Neural cell (in vitro differentiated cells): Measurements from ENCODE around the gene UNC5B. TPM values are rescaled to one million over a fixed set of nuclear protein-coding genes. Genes with fewer than 3 reads are reported as not detected.

ENCODE experiments used
- H2AFZ ChIP-seq: fragments of 200-600, 300-800 bp; sonication (generic), shearing (Covaris generic); 2 replicates; pipeline ENCODE4 v1.6.0; 2014; ENCODE audit warnings: low read depth, mild to moderate bottlenecking, antibody characterized with exemption, low read length, moderate library complexity
- H3F3A ChIP-seq: fragments of 200-600 bp; shearing (Covaris generic); 2 replicates; pipeline ENCODE4 v1.6.1; 2016; ENCODE audit warnings: mild to moderate bottlenecking, moderate library complexity, mixed read lengths, antibody characterized with exemption, low read length; ENCODE audit not compliant: insufficient read depth, poor library complexity, severe bottlenecking
- H3K27ac ChIP-seq: fragments of 200-600, 300-800 bp; sonication (generic), shearing (Covaris generic); 2 replicates; pipeline ENCODE4 v1.5.1; 2014; ENCODE audit warnings: mild to moderate bottlenecking, low read length, moderate library complexity
- H3K27me3 ChIP-seq: fragments of 300-800, 200-600 bp; sonication (generic), shearing (Covaris generic); 2 replicates; pipeline ENCODE4 v1.6.0; 2014; ENCODE audit warnings: mild to moderate bottlenecking, low read depth, low read length, moderate library complexity; ENCODE audit not compliant: insufficient read depth
- H3K36me3 ChIP-seq: fragments of 300-800, 200-600 bp; sonication (generic), shearing (Covaris generic); 2 replicates; pipeline ENCODE4 v1.5.1; 2014; ENCODE audit warnings: mild to moderate bottlenecking, antibody characterized with exemption, low read length, moderate library complexity; ENCODE audit not compliant: insufficient read depth
- H3K4me2 ChIP-seq: fragments of 300-800, 200-600 bp; sonication (generic), shearing (Covaris generic); 2 replicates; pipeline ENCODE4 v1.6.0; 2014; ENCODE audit warnings: mild to moderate bottlenecking, low read length
- H3K4me3 ChIP-seq: fragments of 300-800, 200-600 bp; sonication (generic), shearing (Covaris generic); 2 replicates; pipeline ENCODE4 v1.5.1; 2014; ENCODE audit warnings: mild to moderate bottlenecking, low read length, moderate library complexity
- H3K79me2 ChIP-seq: fragments of 200-600 bp; shearing (Covaris generic); replicated peaks from 2 replicates; pipeline ENCODE4 v1.6.0; 2014; ENCODE audit warnings: mild to moderate bottlenecking, low read length, moderate library complexity; ENCODE audit not compliant: insufficient read depth
- H3K9ac ChIP-seq: fragments of 300-800, 200-600 bp; sonication (generic), shearing (Covaris generic); 2 replicates; pipeline ENCODE4 v1.6.1; 2016; ENCODE audit warnings: mild to moderate bottlenecking, low read length, mixed read lengths
- H3K9me2 ChIP-seq: fragments of 200-600 bp; shearing (Covaris generic); 2 replicates; pipeline ENCODE4 v1.6.1; 2016; ENCODE audit warnings: mild to moderate bottlenecking, low read length, mixed read lengths; ENCODE audit not compliant: insufficient read depth
- H3K9me3 ChIP-seq: fragments of 200-600, 300-800 bp; sonication (generic), shearing (Covaris generic); 2 replicates; pipeline ENCODE4 v1.6.1; 2016; ENCODE audit warnings: mild to moderate bottlenecking, mixed run types, low read length, moderate library complexity, mixed read lengths
- H4K20me1 ChIP-seq: fragments of 200-600 bp; shearing (Covaris generic); 2 replicates; pipeline ENCODE4 v1.6.1; 2016; ENCODE audit warnings: mild to moderate bottlenecking, mixed run types; ENCODE audit not compliant: insufficient read depth
- EP300 ChIP-seq: fragments of 450-650 bp; conservative IDR thresholded peaks from 2 replicates; pipeline ENCODE4 v1.6.1; 2014; ENCODE audit warnings: antibody characterized with exemption, mild to moderate bottlenecking, moderate library complexity; ENCODE audit not compliant: poor library complexity, severe bottlenecking
- EZH2 ChIP-seq: fragments of 200-600, 300-800 bp; shearing (Covaris generic), sonication (generic); IDR thresholded peaks from 2 replicates; pipeline ENCODE4 v1.6.1; 2014; ENCODE audit warnings: antibody characterized with exemption, low read length, borderline replicate concordance, mild to moderate bottlenecking; ENCODE audit not compliant: insufficient read depth, poor library complexity, severe bottlenecking
- MXI1 ChIP-seq: fragments of 450-650 bp; conservative IDR thresholded peaks from 2 replicates; pipeline ENCODE4 v1.6.1; 2014; ENCODE audit warnings: antibody characterized with exemption, mild to moderate bottlenecking; ENCODE audit not compliant: poor library complexity, severe bottlenecking
- POLR2AphosphoS5 ChIP-seq: IDR thresholded peaks from 2 replicates; pipeline ENCODE4 v1.6.1; 2012
- RAD21 ChIP-seq: fragments of 450-650 bp; conservative IDR thresholded peaks from 2 replicates; pipeline ENCODE4 v1.6.1; 2014; ENCODE audit warnings: antibody characterized with exemption, mild to moderate bottlenecking, moderate library complexity
- REST ChIP-seq: IDR thresholded peaks from 2 replicates; pipeline ENCODE4 v1.6.1; 2012; ENCODE audit warnings: borderline replicate concordance
- SMC3 ChIP-seq: fragments of 450-650 bp; conservative IDR thresholded peaks from 2 replicates; pipeline ENCODE4 v1.6.1; 2014; ENCODE audit warnings: antibody characterized with exemption, mild to moderate bottlenecking, moderate library complexity; ENCODE audit not compliant: poor library complexity
- TAF1 ChIP-seq: IDR thresholded peaks from 2 replicates; pipeline ENCODE4 v1.6.1; 2012; ENCODE audit warnings: low read depth
- polyA plus RNA-seq: library from polyadenylated mRNA; depleted of rRNA; stranded (reverse); fragments of >200 nt; gene quantifications from 2 replicates; pipeline ENCODE4 v1.2.3, GENCODE V29; 2014
- TF ChIP-seq, protein P1 (sequence below): fragments of 450-650 bp; IDR thresholded peaks from 2 replicates; pipeline ENCODE4 v1.5.1; 2014; ENCODE audit warnings: antibody characterized with exemption, mild to moderate bottlenecking, moderate library complexity; ENCODE audit not compliant: poor library complexity, severe bottlenecking

UNC5B gene
- polyA plus RNA-seq, 1 donor from 2014 or later = 2.0 TPM

DNA sequence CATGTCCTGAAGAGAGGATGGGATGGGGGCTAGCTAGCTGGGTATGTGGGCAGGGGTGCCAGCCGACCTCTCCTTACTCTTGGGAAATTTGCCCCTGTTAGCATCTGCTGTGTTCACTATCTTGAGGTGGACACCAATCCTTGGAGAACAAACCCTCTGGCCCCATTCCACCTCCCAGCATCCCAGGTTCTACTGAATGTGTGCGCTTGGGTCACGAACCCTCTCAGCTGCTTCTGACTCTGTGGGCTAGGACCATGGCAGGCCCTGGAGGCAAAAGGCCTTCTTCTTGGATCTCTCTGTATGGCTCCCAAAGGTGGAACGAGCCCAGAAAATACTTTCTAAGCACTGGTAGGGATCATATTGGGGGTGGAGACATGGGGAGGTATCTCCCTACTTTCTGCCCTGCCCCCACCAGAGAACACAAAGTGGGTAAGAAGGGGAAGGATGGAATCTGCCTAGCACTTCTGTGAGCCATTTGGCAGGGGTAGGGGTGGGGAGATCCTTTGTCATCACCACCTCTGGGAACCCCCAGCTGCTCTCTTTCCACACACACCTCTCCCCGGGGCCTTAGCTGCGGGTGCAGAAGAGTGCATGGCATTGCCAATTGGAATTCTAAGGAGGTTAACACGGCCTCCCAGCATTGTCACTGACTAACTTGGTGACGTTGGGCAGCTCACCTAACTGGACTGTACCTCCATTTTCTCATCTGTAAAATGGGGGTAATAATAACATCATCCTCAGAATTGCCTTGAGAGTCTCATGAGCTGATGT lies 7.7 kb downstream of the UNC5B start:
- no peak overlapping the region for H3K27ac ChIP-seq
- TF ChIP-seq EP300 = no peak
- TF ChIP-seq SMC3 = no peak
- no peak for TF ChIP-seq EZH2
- no peak for TF ChIP-seq REST
- TF ChIP-seq POLR2AphosphoS5 = no peak
- TF ChIP-seq TAF1 = no peak
- TF ChIP-seq, protein P1, sequence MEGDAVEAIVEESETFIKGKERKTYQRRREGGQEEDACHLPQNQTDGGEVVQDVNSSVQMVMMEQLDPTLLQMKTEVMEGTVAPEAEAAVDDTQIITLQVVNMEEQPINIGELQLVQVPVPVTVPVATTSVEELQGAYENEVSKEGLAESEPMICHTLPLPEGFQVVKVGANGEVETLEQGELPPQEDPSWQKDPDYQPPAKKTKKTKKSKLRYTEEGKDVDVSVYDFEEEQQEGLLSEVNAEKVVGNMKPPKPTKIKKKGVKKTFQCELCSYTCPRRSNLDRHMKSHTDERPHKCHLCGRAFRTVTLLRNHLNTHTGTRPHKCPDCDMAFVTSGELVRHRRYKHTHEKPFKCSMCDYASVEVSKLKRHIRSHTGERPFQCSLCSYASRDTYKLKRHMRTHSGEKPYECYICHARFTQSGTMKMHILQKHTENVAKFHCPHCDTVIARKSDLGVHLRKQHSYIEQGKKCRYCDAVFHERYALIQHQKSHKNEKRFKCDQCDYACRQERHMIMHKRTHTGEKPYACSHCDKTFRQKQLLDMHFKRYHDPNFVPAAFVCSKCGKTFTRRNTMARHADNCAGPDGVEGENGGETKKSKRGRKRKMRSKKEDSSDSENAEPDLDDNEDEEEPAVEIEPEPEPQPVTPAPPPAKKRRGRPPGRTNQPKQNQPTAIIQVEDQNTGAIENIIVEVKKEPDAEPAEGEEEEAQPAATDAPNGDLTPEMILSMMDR = no peak
- TF ChIP-seq MXI1 = no peak
- TF ChIP-seq RAD21 = no peak
- H4K20me1 ChIP-seq = no peaks in the 10 kb centered on the region
- H3K79me2 ChIP-seq = no peaks in the 10 kb centered on the region
- no peak overlapping the region for H3K9ac ChIP-seq
- no peaks in the 10 kb centered on the region for H3K9me3 ChIP-seq
- no peaks in the 10 kb centered on the region for H3K36me3 ChIP-seq
- H3K27me3 ChIP-seq = peaks cover 27% of the 10 kb centered on the region
- H3K4me2 ChIP-seq = no peak overlapping the region
- H3K4me3 ChIP-seq = no peak overlapping the region
- H3K9me2 ChIP-seq = no peaks in the 10 kb centered on the region
- H2AFZ ChIP-seq = no peak overlapping the region
- no peaks in the 10 kb centered on the region for H3F3A ChIP-seq

GRCh38 chr10:71220689-71221540 lies 8.5 kb downstream of the UNC5B start:
- no peak overlapping the region for H2AFZ ChIP-seq
- no peaks in the 10 kb centered on the region for H3K79me2 ChIP-seq
- H3K27ac ChIP-seq = no peak overlapping the region
- no peak overlapping the region for H3K4me3 ChIP-seq
- H3K36me3 ChIP-seq = no peaks in the 10 kb centered on the region
- H3K27me3 ChIP-seq = peaks cover 20% of the 10 kb centered on the region
- H3F3A ChIP-seq = no peaks in the 10 kb centered on the region
- no peak overlapping the region for H3K9ac ChIP-seq
- TF ChIP-seq EZH2 (no peak), SMC3 (no peak), TAF1 (no peak), EP300 (no peak), RAD21 (no peak), POLR2AphosphoS5 (no peak), REST (no peak), MXI1 (no peak)
- TF ChIP-seq, protein P1 = no peak
- no peaks in the 10 kb centered on the region for H4K20me1 ChIP-seq
- H3K4me2 ChIP-seq = no peak overlapping the region
- no peaks in the 10 kb centered on the region for H3K9me2 ChIP-seq
- no peaks in the 10 kb centered on the region for H3K9me3 ChIP-seq
